Prostate gland (tissue), 2 donors: Measurements from ENCODE around the gene LRRIQ1.

Experiments
- POLR2A ChIP-seq: fragments of 450-650 bp; IDR thresholded peaks from one replicate; pipeline ENCODE4 v1.6.1; 2016; ENCODE audit warnings: antibody characterized with exemption, mild to moderate bottlenecking
- TF ChIP-seq, protein P1 (sequence below), 4 experiments: fragments of 200-600 bp in 2 of 4; fragments of 450-650 bp in 2 of 4; sonication (generic) in 2 of 4; IDR thresholded peaks; 1 replicate in 3 of 4; 2 replicates in 1 of 4; pipeline ENCODE4 v1.5.1; 2016 to 2019; ENCODE audit warnings: antibody characterized with exemption in 4 of 4, mild to moderate bottlenecking in 2 of 4, moderate library complexity in 2 of 4

DNA sequence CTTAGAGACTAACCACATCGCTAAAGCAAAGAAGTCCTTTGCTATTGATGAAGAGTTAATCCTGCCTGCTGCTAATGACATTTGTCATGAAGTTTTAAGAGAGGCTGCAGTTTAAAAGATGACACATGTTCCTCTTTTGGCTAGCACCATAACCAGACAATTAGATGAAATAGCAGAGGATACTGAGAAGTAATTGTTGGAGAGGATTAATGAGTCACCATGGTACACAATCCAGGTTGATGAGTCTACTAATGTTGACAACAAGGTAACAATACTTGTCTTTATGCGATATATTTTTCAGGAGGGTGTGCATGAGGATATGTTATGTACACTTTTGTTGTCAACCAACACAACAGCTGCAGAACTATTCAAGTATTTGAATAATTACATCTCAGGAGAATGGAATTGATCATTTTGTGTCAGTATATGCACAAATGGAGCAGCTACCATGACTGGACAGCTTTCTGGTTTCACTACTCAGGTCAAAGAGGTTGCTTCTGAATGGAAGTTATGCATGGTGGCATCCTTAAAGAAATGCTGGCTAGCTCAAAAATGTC is 56.7 kb downstream of the LRRIQ1 start:
- no peak for TF ChIP-seq POLR2A
- TF ChIP-seq, protein P1, sequence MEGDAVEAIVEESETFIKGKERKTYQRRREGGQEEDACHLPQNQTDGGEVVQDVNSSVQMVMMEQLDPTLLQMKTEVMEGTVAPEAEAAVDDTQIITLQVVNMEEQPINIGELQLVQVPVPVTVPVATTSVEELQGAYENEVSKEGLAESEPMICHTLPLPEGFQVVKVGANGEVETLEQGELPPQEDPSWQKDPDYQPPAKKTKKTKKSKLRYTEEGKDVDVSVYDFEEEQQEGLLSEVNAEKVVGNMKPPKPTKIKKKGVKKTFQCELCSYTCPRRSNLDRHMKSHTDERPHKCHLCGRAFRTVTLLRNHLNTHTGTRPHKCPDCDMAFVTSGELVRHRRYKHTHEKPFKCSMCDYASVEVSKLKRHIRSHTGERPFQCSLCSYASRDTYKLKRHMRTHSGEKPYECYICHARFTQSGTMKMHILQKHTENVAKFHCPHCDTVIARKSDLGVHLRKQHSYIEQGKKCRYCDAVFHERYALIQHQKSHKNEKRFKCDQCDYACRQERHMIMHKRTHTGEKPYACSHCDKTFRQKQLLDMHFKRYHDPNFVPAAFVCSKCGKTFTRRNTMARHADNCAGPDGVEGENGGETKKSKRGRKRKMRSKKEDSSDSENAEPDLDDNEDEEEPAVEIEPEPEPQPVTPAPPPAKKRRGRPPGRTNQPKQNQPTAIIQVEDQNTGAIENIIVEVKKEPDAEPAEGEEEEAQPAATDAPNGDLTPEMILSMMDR (IDR thresholded peaks at IDR 0.05): no peak
